Erythroblast (primary cell): ENCODE measurements around the gene DENND1C.
A peak's percentile ranks its signal among the peaks of the same experiment; 100 is the strongest.

Source experiments
- DNase-seq, 2 experiments: peaks; one replicate each; lab custom pipeline; 2025; lab: John Stamatoyannopoulos, UW
- GATA1 ChIP-seq: IDR thresholded peaks from 2 replicates; pipeline ENCODE4 v1.6.1; 2011; ENCODE audit warnings: low read depth, mild to moderate bottlenecking, control low read depth, low read length, moderate library complexity
- POLR2A ChIP-seq: IDR thresholded peaks from 2 replicates; pipeline ENCODE4 v1.6.1; 2011; ENCODE audit warnings: mild to moderate bottlenecking, low read length

DENND1C gene

GRCh38 chr19:6424195-6424938, 57.2 kb downstream of the DENND1C start, which contains the start of gene KHSRP:
Gene KHSRP (minus strand): TSS chr19:6424811. CDS start chr19:6424701, 110 bp downstream.
- peak; percentile 65 for TF ChIP-seq POLR2A
- no peak for TF ChIP-seq GATA1
- DNase-seq: peak; percentile 59 to 63

DNA sequence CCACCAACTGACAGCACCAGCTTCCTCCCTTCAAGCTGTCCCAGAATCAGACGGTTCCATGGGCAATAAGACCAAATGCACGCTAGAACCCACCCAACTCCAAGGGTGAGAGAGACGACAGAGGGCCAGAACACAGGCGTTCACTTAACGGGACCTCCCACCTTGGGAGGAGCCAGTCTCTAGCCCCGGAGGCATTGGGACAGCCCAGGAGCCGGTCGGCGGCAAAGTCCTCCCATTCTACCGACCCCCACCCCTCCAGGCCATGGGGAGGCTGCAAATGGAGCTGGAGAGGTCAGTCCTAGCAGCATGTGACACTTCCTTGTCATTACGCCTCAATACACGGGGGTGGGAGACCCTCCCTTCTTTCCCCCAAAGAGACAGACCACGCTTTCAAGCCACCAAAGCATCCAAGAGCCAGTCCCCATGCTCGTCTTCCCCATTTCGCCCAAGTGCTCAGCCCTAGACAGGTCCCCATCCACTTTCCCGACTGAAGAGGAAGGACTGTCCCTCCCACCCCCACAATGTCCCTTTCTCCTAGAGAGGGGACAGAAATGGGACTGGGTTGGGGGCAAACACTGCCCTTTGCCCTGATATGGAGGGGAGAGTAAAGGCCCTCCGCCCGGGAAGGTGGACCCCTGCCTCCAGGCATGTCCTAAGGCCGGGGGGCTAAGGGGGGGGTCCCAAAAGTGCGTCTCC, 57.9 kb downstream of the DENND1C start:
- TF ChIP-seq POLR2A: no peak
- DNase-seq: peak; percentile 72 to 77

GRCh38 chr19:6421075-6422014, 60.2 kb downstream of the DENND1C start:
- TF ChIP-seq GATA1: no peak
- TF ChIP-seq POLR2A: no peak
- no peak for DNase-seq

DNA sequence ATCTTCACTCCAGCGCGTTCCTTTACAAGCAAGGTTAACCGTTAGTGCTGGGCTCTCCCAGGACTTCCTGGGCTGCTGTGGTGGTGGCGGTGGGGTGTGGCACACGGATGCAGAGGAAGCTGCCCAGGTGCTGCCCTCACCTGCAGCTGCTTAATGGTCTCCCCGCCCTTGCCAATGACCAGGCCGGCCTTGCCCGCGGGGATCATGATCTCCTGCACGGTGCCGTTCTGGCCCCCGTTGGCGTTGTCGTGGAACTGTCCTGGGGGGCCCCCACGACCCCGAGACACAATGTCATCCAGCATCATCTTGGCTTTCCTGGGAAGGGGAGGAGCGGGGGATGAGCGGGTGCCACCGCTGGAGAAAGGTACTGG, 63.0 kb downstream of the DENND1C start:
- no peak for DNase-seq
- TF ChIP-seq POLR2A: no peak
- no peak for TF ChIP-seq GATA1

DNA sequence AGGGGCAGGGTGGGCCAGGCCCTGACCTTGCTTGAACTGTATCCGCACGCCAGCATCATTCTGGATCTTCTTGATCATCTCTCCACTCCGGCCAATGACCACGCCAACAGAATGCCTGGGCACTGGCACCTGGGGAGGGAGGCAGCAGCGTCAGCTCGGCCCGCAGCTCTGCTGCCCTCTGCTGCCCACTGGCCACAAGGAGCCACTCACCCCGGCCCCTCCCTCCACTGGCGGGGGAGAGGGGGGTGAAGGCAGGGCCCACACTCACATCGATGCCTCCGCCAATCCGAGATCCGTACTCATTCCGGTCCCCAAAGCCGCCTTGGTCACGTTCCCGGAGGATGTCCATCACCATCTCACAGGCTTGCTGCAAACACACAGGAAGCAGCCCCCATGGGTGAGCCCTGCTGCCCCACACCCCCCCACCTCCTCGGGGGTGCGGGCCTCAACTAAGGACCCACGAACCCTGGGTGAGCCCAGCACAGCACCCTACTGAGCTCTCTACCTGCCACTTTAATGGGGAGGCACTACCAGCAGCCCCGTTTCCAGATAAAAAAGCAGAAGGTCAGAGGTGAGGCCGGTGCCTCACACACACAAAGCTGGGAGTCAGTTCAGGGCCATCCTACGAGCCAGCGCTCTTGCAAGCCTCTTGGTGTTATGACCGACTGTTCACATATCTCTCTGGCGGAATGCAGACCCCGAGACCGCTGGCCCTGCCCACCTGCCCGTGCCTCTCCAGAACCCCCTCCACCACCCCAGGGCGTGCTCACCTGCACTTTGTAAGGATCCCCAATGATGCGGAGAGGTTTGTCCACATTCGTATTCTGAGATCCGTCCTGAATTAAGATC, 63.6 kb downstream of the DENND1C start:
- no peak for TF ChIP-seq POLR2A
- TF ChIP-seq GATA1: no peak
- DNase-seq: no peak
